HG03064 (cell line): ENCODE results near the gene PRRC2A.
"Not testable (repeated sequence)": the region's sequence is repeated elsewhere in the genome, so short reads cannot be mapped to it uniquely, and the experiment has no call there.

Source experiments
- ATAC-seq: cut with Tn5 transposase; IDR thresholded peaks from one replicate; pipeline ENCODE4 v1.9.1; 2021; ENCODE audit warnings: low read depth; ENCODE audit not compliant: unreplicated experiment

The PRRC2A gene

DNA sequence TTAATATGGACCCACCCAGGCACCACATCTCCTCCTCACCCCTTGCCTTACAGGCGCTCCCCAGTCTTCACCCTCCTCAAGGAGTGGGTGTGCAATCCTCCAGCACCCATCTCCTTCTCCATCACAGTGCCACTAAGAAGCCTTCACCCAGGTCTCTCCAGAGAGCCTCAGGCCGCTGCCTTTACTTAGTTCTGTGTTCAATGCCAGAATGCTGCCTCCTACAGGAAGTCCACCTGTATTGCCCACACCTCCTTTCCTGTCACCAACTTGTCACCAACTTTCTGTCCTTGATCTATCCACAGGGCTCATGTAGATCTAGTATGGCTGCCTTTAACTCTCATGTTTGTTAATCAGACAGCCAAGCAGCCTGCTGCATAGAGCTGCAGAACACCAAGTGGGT is 35.0 kb upstream of the PRRC2A start:
- no peak for ATAC-seq

DNA sequence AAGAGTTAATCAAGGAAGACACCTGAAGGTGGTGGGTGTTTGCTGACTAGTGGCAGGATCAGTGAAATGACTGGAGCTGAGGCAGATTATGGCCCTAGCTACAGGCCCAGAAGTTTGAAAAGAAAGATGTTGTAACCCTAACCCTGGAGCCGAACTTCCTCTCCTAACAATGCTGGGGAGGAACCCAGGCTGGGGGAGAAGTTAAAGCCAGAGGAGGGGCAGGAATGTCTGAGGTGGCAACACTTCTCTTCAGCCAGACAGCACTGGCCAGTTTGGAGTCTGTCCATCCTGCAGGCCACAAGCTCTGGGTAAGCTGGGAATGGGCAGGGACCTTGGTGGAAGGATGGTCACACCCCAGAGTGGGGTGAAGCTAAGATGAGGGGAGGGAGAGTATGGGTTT is 34.5 kb upstream of the PRRC2A start, which contains the start of gene LST1:
TSS of gene LST1 (plus strand) at position 270 of the 400 bp plus-strand sequence. CDS start 1,023 bp downstream, outside the sequence.
- no peak for ATAC-seq

DNA sequence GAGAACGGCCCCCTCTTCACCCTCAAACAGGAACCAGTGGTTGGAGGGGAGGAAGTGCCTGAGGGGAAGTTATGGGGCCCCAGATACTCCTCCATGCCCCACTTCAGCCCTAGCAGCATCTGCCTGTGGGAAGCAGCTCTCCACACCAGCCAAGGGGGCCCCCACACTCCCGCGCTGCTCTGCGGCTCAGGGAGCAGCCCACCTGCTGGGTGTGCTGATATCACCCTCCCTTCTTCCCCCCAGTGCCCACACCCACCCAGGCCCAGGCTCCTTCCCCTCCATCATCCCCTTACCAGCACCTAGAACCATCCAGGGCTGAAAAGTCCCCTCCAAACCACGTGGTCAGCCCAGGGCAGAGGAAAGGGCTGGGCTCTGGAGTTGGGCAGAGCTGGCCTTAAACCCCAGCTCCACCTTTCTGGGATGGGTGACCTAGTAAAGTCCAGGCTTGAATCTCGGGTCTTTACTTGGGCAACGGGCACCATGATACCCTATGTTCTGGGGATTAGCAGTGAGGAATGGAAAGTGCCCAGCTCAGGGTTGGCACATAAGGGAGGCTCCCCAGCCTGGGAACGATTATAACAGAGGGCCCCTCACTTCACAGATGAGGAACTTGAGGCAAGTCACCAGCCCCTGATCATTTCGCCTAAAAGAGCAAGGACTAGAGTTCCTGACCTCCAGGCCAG is 33.8 kb upstream of the PRRC2A start:
- no peak for ATAC-seq

DNA sequence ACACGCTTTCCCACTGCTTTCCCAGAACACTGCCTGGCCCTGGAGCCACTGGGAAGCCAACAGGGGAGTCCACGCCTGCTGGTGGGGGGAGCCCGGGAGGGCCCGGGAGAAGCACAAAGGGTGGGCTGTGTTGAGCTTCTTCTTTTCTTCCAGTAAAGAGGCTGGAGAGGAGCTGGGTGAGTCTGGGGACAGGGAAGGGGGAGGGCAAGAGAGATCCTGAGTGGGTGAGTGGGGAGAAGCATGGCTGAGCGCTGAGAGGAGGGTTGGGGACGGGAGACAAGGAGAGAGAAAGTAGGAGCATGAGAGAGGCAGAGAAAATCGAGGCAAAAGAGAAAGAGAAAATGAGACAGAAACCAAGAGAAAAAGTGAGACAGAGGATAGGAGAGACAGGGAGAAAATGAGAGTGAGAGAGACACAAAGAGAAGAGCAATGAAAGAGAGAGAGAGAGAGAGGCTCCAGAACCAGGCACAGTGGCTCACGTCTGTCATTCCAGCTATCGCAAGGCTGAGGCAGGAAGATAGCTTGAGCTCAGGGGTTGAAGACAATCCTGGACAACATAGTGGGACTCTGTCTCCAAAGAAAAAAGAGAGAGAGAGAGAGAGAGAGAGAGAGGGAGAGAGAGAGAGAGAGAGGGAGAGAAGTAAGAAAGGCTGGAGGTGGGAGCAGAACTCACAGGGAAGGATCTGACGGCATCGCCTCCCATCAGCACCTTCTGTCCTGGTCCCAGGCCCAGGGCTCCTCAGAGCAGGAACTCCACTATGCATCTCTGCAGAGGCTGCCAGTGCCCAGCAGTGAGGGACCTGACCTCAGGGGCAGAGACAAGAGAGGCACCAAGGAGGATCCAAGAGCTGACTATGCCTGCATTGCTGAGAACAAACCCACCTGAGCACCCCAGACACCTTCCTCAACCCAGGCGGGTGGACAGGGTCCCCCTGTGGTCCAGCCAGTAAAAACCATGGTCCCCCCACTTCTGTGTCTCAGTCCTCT is 32.4 kb upstream of the PRRC2A start:
- no peak for ATAC-seq

DNA sequence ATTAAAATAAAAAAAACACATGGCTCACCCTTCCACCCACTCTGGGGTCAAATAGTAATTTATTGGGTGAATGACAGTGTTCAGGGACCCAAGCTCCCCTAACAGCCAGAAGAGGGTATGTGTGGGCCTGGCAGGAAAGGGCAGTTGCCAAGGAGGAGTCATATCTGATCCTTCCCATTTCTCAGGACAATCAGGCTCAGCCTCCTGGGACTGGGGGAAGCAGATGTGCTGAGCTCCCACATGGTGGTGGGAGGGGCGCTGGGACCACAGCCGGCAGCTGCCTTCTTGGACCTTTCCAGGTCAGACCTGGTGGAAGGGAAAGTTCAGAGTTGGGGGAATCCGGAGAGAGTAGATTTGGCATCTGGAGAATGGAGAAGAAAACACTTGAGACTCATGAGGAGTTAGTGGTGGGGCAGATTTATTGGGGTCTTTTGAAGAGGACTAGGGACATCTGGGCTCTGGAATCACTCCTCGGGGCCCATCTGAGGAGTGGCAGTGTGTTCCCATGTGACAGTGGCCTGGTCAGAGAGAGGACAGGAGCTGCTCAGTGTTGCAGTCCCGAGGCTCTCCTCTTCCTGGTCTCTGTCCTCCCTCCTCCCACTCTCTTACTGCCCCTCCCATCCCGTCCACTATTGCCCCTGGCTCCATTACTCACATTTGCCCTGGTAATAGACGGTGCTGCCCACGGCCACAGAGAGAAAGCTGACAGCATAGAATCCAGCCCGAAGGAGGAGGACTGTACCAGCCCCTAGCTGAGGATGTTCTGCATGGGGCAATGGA is 31.5 kb upstream of the PRRC2A start:
- no peak for ATAC-seq

DNA sequence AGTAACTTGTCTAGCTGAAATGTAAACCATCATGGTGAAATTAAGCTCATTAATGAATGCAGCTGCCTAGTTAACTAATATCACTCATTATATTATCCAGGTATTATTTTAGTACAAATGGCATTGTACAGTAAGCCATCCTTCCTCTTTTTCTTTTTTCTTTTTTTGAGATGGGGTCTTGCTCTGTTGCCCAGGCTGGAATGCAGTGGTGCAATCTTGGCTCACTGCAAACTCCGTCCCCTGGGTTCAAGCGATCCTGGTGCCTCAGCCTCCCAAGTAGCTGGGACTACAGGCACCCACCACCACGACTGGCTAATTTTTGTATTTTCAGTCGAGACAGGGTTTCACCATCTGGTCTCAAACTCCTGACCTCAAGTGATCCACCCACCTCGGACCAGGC is 29.8 kb upstream of the PRRC2A start:
- ATAC-seq: not testable (repeated sequence)

DNA sequence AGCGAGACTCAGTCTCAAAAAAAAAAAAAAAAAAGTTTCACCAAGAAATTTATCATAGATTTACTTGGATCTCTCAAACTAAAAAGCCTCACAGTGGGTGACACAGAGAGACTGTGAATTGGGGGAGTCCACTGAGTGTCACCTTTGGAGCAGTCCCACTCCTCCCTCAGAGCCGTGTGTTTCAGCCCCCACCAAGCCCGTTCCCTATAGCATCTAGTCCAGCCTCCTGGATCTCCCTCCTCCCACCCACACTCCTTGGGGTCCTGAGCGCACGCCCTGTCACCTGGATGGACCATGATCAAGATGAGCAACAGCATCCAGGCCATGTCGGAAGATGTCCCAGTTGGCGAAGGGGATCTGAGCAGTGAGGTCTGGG is 28.1 kb upstream of the PRRC2A start:
- ATAC-seq: no peak

DNA sequence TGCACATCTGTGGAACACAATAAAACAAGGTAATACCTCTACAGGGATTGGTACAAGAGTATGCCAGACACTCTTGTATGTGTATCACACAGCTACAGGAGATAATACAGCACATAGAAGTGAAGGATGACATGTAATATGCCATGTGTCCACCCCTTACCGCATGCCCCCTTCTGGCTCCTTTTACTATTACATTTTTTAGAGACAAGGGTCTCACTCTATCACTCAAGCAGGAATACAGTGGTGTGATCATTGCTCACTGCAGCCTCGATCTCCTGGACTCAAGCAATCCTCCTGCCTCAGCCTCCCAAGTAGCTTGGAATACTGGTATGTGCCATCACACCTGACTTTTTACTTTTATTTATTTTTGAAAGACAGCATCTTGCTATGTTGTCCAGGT is 23.5 kb upstream of the PRRC2A start:
- ATAC-seq: no peak

DNA sequence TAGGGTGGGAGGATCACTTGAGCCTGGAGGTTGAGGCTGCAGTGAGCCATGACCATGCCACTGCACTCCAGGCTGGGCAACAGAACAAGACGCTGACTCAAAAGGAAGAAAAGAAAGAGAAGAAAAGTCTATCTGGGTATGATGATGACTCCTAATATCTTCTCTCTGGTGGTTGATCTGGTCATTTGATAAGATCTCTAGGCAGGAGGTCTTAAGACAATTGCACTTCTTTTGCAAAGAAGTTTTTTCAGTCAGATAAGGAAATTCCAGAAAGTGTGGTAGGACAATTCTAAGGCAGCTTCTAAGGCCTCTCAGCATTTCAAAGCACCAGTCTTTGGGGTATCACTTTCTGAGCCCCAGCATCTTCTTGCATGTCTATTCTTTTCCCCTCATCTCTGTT is 13.2 kb upstream of the PRRC2A start:
- ATAC-seq: no peak

DNA sequence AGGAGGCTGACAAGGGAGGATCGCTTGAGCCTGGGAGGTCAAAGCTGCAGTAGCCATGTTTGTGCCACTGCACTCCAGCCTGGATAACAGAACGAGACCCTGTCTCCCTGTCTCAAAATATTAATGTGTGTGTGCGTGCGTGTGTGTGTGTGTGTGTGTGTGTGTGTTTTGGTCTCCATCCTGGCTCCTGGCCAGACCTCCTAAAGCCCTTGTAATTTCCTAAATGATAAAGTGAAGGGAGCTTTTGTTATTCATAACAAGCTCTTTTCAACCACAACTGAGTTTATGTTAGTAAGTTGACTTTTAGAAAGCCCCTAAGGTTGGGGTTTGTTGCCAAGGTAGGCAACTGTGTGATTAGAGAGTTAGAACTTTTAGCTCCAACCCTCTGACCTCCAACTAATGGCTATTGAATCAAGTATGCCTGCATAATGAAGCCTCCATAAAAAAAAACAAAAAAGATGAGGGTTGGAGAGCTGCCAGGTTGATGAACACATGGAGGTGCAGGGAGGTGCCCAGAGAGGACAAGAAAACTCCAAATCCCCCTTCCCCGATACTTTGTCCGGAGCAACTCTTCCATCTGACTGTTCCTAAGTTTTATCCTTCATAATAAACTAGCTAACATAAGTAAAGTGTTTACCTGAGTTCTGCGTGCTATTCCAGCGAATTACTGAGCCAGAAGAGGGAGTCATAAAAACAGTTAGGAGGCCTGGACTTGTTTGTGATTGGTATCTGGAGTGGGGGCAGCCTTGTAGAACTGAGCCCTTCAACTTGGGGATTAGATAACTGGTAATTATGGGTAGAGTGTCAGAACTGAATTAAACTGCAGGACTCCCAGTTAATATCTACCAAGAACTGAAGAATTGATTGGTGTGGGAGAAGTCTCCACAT is 10.8 kb upstream of the PRRC2A start:
- no peak for ATAC-seq

DNA sequence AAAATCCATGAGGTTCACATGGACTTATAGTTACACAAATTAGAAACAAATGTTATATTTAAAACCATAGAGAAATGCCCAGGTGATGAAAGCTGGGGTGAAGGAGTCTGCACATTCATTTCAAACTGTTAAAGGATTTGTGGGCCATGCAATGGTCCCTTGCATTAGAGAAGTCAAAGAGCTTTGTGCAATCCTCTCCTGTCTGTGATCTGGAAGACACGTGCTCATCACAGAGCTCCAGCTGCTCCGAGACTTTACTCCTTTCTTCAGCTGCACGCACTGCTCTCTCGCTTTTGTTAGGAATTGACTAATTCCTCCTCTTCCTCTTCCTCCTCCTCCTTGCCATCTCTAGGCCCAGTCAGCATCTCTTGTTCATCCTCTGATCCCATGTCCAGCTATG is 9.5 kb upstream of the PRRC2A start:
- ATAC-seq: no peak

DNA sequence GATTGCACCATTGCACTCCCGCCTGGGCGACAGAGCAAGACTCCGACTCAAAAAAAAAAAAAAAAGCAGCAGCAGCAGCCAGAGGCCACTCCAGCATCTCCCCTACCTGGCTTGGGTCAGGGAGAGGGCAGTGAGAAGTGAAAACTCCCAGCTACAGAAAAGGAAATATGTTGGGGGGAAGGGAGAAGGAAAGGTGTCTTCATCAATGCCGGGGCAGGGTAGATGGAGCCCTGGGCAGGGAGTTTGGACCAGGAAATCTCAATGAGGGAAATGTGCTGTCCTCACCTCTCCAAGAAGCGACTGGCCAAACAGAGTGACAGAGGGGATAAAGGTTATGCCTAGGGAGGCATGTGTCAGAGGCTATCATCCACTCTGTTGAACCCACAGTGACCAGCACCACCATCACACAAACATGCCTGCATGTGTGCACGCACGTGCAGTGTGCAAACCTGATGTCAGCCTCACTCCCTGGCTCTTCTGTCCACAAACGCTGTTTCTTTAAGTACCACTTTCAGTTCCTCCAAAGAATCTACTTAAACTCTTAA is 6.4 kb upstream of the PRRC2A start:
- ATAC-seq: no peak

DNA sequence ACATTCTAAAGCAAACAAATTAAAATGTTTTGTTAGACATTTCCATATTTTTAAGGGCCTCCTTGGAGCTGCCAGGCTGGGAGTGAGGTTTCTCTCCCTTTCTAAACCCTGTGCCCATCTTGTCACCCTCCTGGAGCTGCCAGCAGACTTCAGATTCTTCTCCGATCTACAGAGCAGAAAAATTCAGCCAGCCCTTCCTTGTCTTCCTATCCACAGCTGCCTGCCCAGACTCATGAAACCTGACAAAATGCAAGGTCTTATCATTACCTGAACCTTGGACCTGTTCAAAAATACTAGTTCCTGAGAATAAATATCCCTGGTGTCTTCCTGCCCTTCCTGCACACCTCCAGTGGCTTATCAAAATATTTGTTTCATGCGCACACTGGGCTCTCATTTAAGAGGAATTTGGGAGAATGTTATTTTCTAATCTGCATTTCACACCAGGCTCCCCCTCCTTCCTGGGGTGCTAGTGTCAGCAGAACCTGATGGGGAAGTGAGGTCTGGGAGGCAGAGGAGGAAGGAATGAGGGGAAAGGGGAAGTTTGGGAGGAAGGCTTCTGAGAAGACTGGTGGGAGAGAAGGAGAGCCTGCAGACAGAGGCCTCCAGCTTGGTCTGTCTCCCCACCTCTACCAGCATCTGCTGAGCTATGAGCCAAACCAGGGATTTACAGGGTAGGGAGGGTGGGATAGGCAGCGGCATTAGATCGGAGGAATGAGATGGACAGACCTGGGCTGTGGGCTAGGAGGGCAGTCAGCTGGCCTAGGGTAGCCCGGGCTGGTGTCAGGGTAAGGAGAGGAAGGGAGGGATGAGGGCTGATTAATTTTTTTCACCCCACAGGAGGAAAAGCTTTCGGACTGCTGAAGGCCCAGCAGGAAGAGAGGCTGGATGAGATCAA is 5.6 kb upstream of the PRRC2A start, which contains the start of gene AIF1:
TSS of gene AIF1 (plus strand) at position 551 of the 895 bp plus-strand sequence. CDS start at position 647, 96 bp downstream.
- ATAC-seq: no peak

DNA sequence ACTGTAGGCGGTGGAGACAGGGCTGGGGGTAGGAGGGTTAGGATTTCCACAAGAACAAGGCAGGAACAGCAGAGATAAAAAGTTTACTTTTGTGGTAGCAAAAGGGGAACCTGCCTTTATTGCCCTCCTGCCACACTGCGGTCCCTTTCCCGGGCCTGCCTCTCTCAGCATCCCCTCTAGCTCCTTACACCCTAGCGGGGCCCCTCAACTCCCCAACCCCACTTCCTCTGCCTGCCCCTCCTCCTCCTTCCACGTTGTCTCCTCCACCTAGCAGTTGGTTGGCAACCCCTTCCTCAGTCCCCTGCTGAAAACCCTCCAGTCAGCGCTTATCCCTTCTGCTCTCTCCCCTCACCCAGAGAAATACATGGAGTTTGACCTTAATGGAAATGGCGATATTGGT is 4.8 kb upstream of the PRRC2A start:
- ATAC-seq: no peak

DNA sequence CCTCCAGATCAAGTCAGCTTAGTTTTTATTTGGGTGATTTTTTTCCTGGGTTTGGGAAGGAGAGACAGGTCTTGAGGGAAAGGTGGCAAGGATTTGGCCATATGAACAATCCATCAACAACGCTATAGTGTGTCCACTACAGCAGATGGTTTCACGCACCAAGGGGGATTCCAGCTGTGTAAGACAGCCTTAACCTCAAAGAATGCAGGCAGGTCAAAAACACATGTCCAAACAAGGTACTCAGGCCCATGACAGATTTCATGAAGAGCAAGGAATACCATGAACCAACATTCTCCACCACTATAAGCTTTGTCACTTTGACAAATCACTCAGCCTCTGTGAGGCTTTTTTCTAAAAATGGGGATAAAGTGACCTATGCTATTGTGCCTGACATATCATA is 3.5 kb upstream of the PRRC2A start:
- no peak for ATAC-seq

DNA sequence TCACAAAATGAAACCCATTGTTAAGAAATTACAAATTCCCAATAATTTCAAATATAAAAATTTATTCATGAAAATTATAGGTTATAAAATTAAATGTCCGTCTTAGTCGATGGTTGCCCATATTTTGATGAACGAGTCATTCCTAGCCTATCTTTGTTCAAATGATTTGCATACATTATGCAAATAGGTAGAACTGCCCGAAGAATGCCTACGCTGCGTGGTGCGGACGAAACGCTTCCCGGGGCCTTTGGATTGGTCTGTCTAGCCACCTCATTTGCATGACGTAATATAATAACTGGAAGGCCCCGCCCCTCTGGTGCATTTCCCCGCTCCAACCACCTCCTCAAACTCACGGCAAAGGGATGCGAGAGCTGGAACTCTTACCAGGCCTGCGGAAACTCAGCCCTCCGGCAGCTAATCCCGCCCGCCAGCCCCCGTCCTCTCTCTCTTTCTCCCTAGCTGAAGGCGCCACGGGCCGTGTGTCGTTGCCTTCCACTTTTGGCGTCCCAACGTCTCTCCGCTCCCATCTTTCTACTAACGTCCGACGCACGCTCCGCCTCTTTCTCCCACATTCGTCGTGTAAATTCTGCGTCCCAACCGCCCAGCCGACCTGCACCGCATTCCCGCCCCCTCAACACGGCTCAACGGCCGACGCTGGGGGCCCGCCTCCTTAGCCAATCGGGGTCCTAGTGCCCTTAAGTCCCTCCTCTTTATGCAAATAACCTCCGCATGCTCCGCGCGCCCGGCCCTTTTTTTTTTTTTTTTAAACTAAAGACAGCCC is 520 bp upstream of the PRRC2A start:
- peak; percentile 58 for ATAC-seq

DNA sequence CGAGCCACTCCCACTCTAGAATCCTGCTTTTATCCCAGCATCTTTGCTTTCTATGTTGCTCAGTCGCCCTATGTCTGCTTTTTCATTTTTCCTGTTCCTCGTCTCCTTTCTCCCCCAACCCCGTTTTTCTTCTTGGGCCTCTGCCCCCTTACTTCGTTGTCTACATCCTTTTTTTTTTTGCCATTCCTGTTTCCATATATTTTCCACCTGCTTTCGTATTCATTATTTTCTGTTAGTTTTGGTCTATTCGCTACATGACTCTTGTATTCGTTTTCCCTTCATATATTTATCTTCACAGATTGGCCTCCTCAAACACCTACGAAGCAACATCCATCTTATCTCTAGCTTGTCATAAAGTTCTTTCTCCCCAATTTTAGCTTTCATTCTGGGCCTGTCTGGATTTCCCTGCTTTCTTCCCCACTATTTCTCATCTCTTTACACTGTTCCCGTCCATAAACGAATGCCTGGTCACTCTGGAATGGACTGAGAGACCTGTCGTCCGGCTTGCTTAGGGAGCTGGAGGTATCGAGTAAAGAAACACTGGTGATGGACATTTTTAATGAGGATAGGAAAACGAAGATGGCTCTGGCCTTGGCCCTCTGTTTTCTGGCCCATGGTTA is 915 bp downstream of the PRRC2A start:
- no peak for ATAC-seq
